ENCODE data around the gene NME7. TPM values are rescaled to one million over a fixed set of nuclear protein-coding genes. Genes with fewer than 3 reads are reported as not detected.
"Not testable (repeated sequence)": the region's sequence is repeated elsewhere in the genome, so short reads cannot be mapped to it uniquely, and the experiment has no call there.

Gene NME7
- 42.5 TPM for polyA plus RNA-seq (2013, experiment 1 of 4)
- polyA plus RNA-seq (2013, experiment 2 of 4), result 42.5 TPM
- polyA plus RNA-seq (2013, experiment 3 of 4), result 41.2 TPM
- polyA plus RNA-seq (2013, experiment 4 of 4), result 43.6 TPM

- H3K36me3 ChIP-seq (ENCODE audit: control insufficient read depth, insufficient read depth, low read length), result peaks cover 4% of the 10 kb centered on the region
- H3K9me3 ChIP-seq (ENCODE audit: control insufficient read depth, low read length), result no peaks in the 10 kb centered on the region
- H3K27me3 ChIP-seq (ENCODE audit: control insufficient read depth, insufficient read depth, low read length, poor library complexity, severe bottlenecking), result no peaks in the 10 kb centered on the region
- no peak within 1 kb of the TSS for H3K27ac ChIP-seq (ENCODE audit: insufficient read depth, low read depth, low read length, poor library complexity, severe bottlenecking)
- peaks cover 3% of the 10 kb centered on the region for H3K4me1 ChIP-seq (ENCODE audit: control insufficient read depth, insufficient read depth, low read length)
- peak within 1 kb of the TSS; percentile 75 for H3K4me3 ChIP-seq (ENCODE audit: insufficient read depth, low read depth, low read length)
- 0% methylated on average over 37 of the region's 37 CpGs for whole genome bisulfite sequencing, 2 experiments
Observed at GRCh38 chr1:169367686-169368405, at the start of gene NME7, which contains the start of gene BLZF1. Gene NME7, minus strand, starts transcription at chr1:169367797. Its CDS starts 87 bp downstream, at chr1:169367710. Gene BLZF1, plus strand, starts transcription at chr1:169368195. Its CDS starts 1,328 bp downstream, at chr1:169369523.

DNA sequence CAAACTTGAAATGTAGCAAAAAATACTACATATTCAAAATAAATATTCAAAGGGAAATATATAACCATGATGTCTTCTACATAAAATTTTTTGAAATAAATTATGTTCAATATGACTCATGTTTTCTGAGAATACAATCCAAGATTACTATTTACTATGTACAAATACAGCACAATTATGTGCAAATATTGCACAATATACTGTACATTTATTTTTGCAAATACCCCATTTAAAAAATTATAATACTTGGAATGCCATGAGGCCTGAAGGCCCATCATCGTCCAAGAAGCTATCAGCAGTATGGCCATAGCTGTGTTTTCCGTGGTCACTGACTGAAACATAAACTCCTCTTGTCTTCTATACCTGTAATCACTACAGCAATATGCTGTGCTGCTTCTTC lies 47.4 kb upstream of the NME7 start:
- WGBS, 2 experiments, result 89 to 91% methylated on average over 2 of the region's 2 CpGs

DNA sequence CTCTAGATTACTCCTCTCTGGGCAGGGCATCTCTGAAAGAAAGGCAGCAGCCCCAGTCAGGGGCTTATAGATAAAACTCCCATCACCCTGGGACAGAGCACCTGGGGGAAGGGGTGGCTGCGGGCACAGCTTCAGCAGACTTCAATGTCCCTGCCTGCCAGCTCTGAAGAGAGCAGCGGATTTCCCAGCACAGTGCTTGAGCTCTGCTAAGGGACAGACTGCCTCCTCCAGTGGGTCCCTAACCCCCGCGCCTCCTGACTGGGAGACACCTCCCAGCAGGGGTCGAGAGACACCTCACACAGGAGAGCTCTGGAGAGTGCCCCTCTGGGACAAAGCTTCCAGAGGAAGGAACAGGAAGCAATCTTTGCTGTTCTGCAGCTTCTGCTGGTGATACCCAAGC lies 40.7 kb upstream of the NME7 start:
- H3K4me3 ChIP-seq (ENCODE audit: insufficient read depth, low read depth, low read length); H3K27me3 ChIP-seq (ENCODE audit: control insufficient read depth, insufficient read depth, low read length, poor library complexity, severe bottlenecking); H3K27ac ChIP-seq (ENCODE audit: insufficient read depth, low read depth, low read length, poor library complexity, severe bottlenecking); H3K4me1 ChIP-seq (ENCODE audit: control insufficient read depth, insufficient read depth, low read length); H3K36me3 ChIP-seq (ENCODE audit: control insufficient read depth, insufficient read depth, low read length); H3K9me3 ChIP-seq (ENCODE audit: control insufficient read depth, low read length): not testable (repeated sequence)
- 93 to 97% methylated on average over 5 of the region's 5 CpGs for WGBS, 2 experiments

More for the DNA sequence above, 47.4 kb upstream of the NME7 start:
- Histone ChIP-seq H3K27ac (ENCODE audit: insufficient read depth, low read depth, low read length, poor library complexity, severe bottlenecking) (no peak overlapping the region), H3K9me3 (ENCODE audit: control insufficient read depth, low read length) (no peaks in the 10 kb centered on the region), H3K27me3 (ENCODE audit: control insufficient read depth, insufficient read depth, low read length, poor library complexity, severe bottlenecking) (no peaks in the 10 kb centered on the region), H3K36me3 (ENCODE audit: control insufficient read depth, insufficient read depth, low read length) (no peaks in the 10 kb centered on the region), H3K4me3 (ENCODE audit: insufficient read depth, low read depth, low read length) (no peak overlapping the region), H3K4me1 (ENCODE audit: control insufficient read depth, insufficient read depth, low read length) (no peaks in the 10 kb centered on the region)

DNA sequence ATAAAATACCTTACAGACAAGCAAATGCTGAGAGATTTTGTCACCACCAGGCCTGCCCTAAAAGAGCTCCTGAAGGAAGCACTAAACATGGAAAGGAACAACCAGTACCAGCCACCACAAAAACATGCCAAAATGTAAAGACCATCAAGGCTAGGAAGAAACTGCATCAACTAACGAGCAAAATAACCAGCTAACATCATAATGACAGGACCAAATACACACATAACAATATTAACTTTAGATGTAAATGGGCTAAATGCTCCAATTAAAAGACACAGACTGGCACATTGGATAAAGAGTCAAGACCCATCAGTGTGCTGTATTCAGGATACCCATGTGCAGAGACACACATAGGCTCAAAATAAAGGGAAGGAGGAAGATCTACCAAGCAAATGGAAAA lies 35.0 kb upstream of the NME7 start:
- H3K36me3 ChIP-seq (ENCODE audit: control insufficient read depth, insufficient read depth, low read length); H3K9me3 ChIP-seq (ENCODE audit: control insufficient read depth, low read length); H3K4me3 ChIP-seq (ENCODE audit: insufficient read depth, low read depth, low read length); H3K27ac ChIP-seq (ENCODE audit: insufficient read depth, low read depth, low read length, poor library complexity, severe bottlenecking); H3K27me3 ChIP-seq (ENCODE audit: control insufficient read depth, insufficient read depth, low read length, poor library complexity, severe bottlenecking); H3K4me1 ChIP-seq (ENCODE audit: control insufficient read depth, insufficient read depth, low read length): not testable (repeated sequence)
- no CpG with 5 or more reads among the region's 1 CpG for WGBS, 2 experiments

DNA sequence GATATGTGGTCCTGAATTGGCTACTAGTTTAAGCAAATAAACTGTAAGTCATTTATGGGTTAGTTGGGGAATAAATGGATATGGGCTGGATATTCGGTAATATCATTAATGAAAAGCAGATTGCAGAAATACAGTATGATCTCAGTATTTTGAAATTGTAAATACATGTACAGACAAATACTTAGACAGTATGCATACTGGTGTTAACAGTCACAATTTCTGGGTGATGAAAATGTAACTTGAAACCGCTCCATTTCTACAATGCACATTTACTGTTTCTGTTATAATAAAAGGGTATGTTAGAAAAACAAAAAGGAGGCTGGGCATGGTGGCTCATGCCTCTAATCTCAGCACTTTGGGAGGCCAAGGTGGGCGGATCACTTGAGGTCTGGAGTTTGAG lies 28.4 kb upstream of the NME7 start:
- 81 to 95% methylated on average over 2 of the region's 3 CpGs for WGBS, 2 experiments
- H3K36me3 ChIP-seq (ENCODE audit: control insufficient read depth, insufficient read depth, low read length), result peaks cover 4% of the 10 kb centered on the region
- no peaks in the 10 kb centered on the region for H3K4me1 ChIP-seq (ENCODE audit: control insufficient read depth, insufficient read depth, low read length)
- H3K9me3 ChIP-seq (ENCODE audit: control insufficient read depth, low read length), result no peaks in the 10 kb centered on the region
- no peak overlapping the region for H3K27ac ChIP-seq (ENCODE audit: insufficient read depth, low read depth, low read length, poor library complexity, severe bottlenecking)
- no peaks in the 10 kb centered on the region for H3K27me3 ChIP-seq (ENCODE audit: control insufficient read depth, insufficient read depth, low read length, poor library complexity, severe bottlenecking)
- no peak overlapping the region for H3K4me3 ChIP-seq (ENCODE audit: insufficient read depth, low read depth, low read length)

GRCh38 chr1:169392406-169392805 lies 24.8 kb upstream of the NME7 start:
- Histone ChIP-seq H3K4me1 (ENCODE audit: control insufficient read depth, insufficient read depth, low read length) (no peaks in the 10 kb centered on the region), H3K27me3 (ENCODE audit: control insufficient read depth, insufficient read depth, low read length, poor library complexity, severe bottlenecking) (no peaks in the 10 kb centered on the region), H3K9me3 (ENCODE audit: control insufficient read depth, low read length) (no peaks in the 10 kb centered on the region), H3K27ac (ENCODE audit: insufficient read depth, low read depth, low read length, poor library complexity, severe bottlenecking) (no peak overlapping the region), H3K36me3 (ENCODE audit: control insufficient read depth, insufficient read depth, low read length) (peaks cover 13% of the 10 kb centered on the region), H3K4me3 (ENCODE audit: insufficient read depth, low read depth, low read length) (no peak overlapping the region)
- 100% methylated on average over 1 of the region's 1 CpG for whole genome bisulfite sequencing, 2 experiments

- Histone ChIP-seq H3K9me3 (ENCODE audit: control insufficient read depth, low read length) (no peaks in the 10 kb centered on the region), H3K4me3 (ENCODE audit: insufficient read depth, low read depth, low read length) (no peak overlapping the region), H3K27me3 (ENCODE audit: control insufficient read depth, insufficient read depth, low read length, poor library complexity, severe bottlenecking) (no peaks in the 10 kb centered on the region), H3K4me1 (ENCODE audit: control insufficient read depth, insufficient read depth, low read length) (no peaks in the 10 kb centered on the region), H3K36me3 (ENCODE audit: control insufficient read depth, insufficient read depth, low read length) (peaks cover 13% of the 10 kb centered on the region), H3K27ac (ENCODE audit: insufficient read depth, low read depth, low read length, poor library complexity, severe bottlenecking) (no peak overlapping the region)
Observed at GRCh38 chr1:169390303-169390702, 22.7 kb upstream of the NME7 start.

- Histone ChIP-seq H3K27ac (ENCODE audit: insufficient read depth, low read depth, low read length, poor library complexity, severe bottlenecking) (no peak overlapping the region), H3K36me3 (ENCODE audit: control insufficient read depth, insufficient read depth, low read length) (peaks cover 13% of the 10 kb centered on the region), H3K4me3 (ENCODE audit: insufficient read depth, low read depth, low read length) (no peak overlapping the region), H3K4me1 (ENCODE audit: control insufficient read depth, insufficient read depth, low read length) (no peaks in the 10 kb centered on the region), H3K9me3 (ENCODE audit: control insufficient read depth, low read length) (no peaks in the 10 kb centered on the region), H3K27me3 (ENCODE audit: control insufficient read depth, insufficient read depth, low read length, poor library complexity, severe bottlenecking) (no peaks in the 10 kb centered on the region)
Observed at GRCh38 chr1:169387399-169387798, 19.8 kb upstream of the NME7 start.

DNA sequence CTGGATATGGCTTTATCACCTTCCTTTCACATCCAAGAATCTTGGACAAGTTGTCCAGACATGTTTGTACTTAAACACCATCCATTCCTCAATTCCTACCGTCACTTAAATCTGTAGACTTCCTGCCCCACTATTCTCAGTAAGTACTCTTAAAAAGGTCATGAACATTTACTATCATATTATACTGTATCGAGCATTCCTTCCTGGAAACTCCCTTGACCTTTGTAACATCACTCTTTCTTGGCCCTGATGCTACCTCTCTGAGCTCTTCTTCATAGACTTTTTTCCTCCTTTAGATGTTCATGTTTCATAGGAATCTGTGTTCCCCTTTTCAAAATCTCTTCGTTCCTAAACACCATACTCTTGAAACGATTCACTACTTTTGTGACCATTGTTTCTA lies 15.9 kb upstream of the NME7 start:
- Histone ChIP-seq H3K9me3 (ENCODE audit: control insufficient read depth, low read length) (no peaks in the 10 kb centered on the region), H3K4me1 (ENCODE audit: control insufficient read depth, insufficient read depth, low read length) (no peaks in the 10 kb centered on the region), H3K36me3 (ENCODE audit: control insufficient read depth, insufficient read depth, low read length) (no peaks in the 10 kb centered on the region), H3K4me3 (ENCODE audit: insufficient read depth, low read depth, low read length) (no peak overlapping the region), H3K27me3 (ENCODE audit: control insufficient read depth, insufficient read depth, low read length, poor library complexity, severe bottlenecking) (no peaks in the 10 kb centered on the region), H3K27ac (ENCODE audit: insufficient read depth, low read depth, low read length, poor library complexity, severe bottlenecking) (no peak overlapping the region)
- 87 to 96% methylated on average over 3 to 4 of the region's 4 CpGs for whole genome bisulfite sequencing, 2 experiments

DNA sequence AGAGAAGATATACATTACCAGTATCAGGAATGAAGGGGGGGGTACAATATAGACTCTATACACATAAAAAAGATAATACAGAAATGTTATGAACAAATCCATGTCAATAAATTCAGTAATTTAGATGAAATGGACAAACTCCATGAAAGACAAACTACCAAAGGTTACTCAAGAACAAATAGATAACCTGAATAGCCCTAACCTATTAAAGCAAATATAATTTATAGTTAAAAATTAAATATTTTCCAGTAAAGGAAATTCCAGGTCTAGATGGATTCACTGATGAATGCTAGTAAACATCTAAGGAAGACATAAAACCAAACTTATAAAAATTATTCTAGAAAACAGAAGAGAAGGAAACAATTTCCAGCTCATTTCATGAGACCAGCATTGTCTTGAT lies 13.6 kb upstream of the NME7 start:
- Histone ChIP-seq H3K4me3 (ENCODE audit: insufficient read depth, low read depth, low read length) (no peak overlapping the region), H3K4me1 (ENCODE audit: control insufficient read depth, insufficient read depth, low read length) (no peaks in the 10 kb centered on the region), H3K9me3 (ENCODE audit: control insufficient read depth, low read length) (no peaks in the 10 kb centered on the region), H3K27me3 (ENCODE audit: control insufficient read depth, insufficient read depth, low read length, poor library complexity, severe bottlenecking) (no peaks in the 10 kb centered on the region), H3K36me3 (ENCODE audit: control insufficient read depth, insufficient read depth, low read length) (peaks cover 9% of the 10 kb centered on the region), H3K27ac (ENCODE audit: insufficient read depth, low read depth, low read length, poor library complexity, severe bottlenecking) (no peak overlapping the region)
